Measurements from ENCODE around the gene ERI3.

The ERI3 gene

DNA sequence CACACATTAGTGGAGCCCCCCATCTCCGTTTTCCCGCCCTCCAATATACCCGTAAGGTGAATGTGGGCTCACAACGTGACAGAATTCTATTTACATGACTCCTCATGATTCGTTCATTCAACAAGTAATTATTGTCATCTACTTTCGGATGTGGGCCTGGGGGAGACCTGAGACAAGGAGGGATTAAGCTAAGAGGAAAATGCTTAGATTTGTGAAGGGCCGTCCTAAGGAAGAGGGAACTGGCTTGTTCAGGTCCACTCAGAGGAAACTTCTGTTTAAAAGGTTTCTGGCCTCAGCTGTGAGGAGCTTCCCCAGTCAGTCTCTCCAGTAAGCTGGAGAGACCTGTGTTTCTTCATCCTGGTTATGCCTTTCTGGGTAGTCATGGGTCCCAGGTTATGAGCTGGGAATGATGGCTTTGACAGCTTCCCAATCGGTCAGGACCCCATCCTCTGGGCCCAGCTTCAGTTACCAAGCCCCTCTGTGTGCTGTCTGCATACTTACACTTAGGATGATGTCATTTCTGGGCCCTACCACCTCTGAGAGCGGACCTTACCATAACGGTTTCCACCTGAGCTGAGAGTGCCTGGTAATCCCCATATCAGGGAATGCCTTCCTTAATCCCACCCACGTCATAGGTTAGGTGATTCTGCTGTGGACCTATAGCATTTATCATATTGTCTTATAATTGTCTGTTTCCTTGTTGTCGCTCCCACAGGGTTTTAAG, 687 bp upstream of the ERI3 start:
- H3F3A ChIP-seq (ENCODE audit: insufficient read depth), result no peaks in the 10 kb centered on the region
- peaks cover 24% of the 10 kb centered on the region for H3K79me2 ChIP-seq (ENCODE audit: insufficient read depth, low read length)
- H3K9ac ChIP-seq (ENCODE audit: low read length), result peak overlapping the region; percentile 42
- no peaks in the 10 kb centered on the region for H4K20me1 ChIP-seq (ENCODE audit: low read depth, low read length)
- H3K27ac ChIP-seq (ENCODE audit: low read depth, low read length), result no peak overlapping the region
- peak overlapping the region; percentile 37 for H3K4me3 ChIP-seq (ENCODE audit: insufficient read depth, low read length, poor library complexity, severe bottlenecking)
- H3K4me2 ChIP-seq (ENCODE audit: low read depth, low read length, poor library complexity, severe bottlenecking), result peak overlapping the region; percentile 63
- H3K36me3 ChIP-seq (ENCODE audit: low read length), result no peaks in the 10 kb centered on the region
- TF ChIP-seq EZH2phosphoT487 (conservative IDR thresholded peaks at IDR 0.05; ENCODE audit: low read length), result no peak
- TF ChIP-seq, protein P1, sequence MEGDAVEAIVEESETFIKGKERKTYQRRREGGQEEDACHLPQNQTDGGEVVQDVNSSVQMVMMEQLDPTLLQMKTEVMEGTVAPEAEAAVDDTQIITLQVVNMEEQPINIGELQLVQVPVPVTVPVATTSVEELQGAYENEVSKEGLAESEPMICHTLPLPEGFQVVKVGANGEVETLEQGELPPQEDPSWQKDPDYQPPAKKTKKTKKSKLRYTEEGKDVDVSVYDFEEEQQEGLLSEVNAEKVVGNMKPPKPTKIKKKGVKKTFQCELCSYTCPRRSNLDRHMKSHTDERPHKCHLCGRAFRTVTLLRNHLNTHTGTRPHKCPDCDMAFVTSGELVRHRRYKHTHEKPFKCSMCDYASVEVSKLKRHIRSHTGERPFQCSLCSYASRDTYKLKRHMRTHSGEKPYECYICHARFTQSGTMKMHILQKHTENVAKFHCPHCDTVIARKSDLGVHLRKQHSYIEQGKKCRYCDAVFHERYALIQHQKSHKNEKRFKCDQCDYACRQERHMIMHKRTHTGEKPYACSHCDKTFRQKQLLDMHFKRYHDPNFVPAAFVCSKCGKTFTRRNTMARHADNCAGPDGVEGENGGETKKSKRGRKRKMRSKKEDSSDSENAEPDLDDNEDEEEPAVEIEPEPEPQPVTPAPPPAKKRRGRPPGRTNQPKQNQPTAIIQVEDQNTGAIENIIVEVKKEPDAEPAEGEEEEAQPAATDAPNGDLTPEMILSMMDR (IDR thresholded peaks at IDR 0.05; ENCODE audit: insufficient read depth, low read length, poor library complexity, severe bottlenecking), result no peak
- H3K9me2 ChIP-seq (replicated peaks; ENCODE audit: insufficient read depth, low read length), result no peaks in the 10 kb centered on the region
- H3K27me3 ChIP-seq (ENCODE audit: low read length), result no peaks in the 10 kb centered on the region
- peak overlapping the region; percentile 95 for H2AFZ ChIP-seq (ENCODE audit: low read depth, low read length, severe bottlenecking)
- H3K9me3 ChIP-seq (ENCODE audit: insufficient read depth, low read length), result no peaks in the 10 kb centered on the region

DNA sequence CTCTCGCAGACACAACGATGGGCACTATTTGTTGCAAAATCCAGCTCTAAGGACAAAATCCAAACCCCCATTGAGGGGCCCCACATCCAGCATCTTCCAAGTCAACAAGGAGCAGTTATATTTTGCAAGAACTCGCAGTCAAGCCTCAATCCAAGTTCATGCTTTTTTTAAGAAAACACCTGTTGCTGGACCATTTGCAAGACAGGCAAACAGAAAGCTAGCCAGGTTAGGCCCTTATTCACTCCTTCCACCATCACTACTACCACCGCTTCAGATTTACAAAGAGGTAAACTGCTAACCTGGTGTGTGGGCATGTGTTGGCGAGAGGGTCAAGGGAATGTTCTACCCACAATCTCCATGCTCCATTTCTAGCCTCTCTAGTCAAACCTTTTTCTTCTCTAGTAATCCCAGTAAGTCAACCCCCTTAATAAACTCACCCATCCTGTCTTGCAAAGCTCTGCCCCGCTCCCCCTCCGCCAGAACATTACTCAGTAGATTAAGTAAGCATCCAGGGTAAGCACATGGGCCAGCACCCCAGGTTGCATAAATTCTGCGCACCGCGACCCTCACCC, 703 bp downstream of the ERI3 start:
- Histone ChIP-seq H2AFZ (ENCODE audit: low read depth, low read length, severe bottlenecking) (peak overlapping the region; percentile 14), H3K9me3 (ENCODE audit: insufficient read depth, low read length) (no peaks in the 10 kb centered on the region), H3F3A (ENCODE audit: insufficient read depth) (no peaks in the 10 kb centered on the region), H3K27me3 (ENCODE audit: low read length) (no peaks in the 10 kb centered on the region), H3K4me2 (ENCODE audit: low read depth, low read length, poor library complexity, severe bottlenecking) (peak overlapping the region; percentile 73), H4K20me1 (ENCODE audit: low read depth, low read length) (no peaks in the 10 kb centered on the region), H3K36me3 (ENCODE audit: low read length) (no peaks in the 10 kb centered on the region), H3K9ac (ENCODE audit: low read length) (peak overlapping the region; percentile 67), H3K79me2 (ENCODE audit: insufficient read depth, low read length) (peaks cover 24% of the 10 kb centered on the region), H3K4me3 (ENCODE audit: insufficient read depth, low read length, poor library complexity, severe bottlenecking) (peak overlapping the region; percentile 65), H3K9me2 (replicated peaks; ENCODE audit: insufficient read depth, low read length) (no peaks in the 10 kb centered on the region), H3K27ac (ENCODE audit: low read depth, low read length) (no peak overlapping the region)
- TF ChIP-seq EZH2phosphoT487 (conservative IDR thresholded peaks at IDR 0.05; ENCODE audit: low read length), result no peak
- TF ChIP-seq, protein P1 (IDR thresholded peaks at IDR 0.05; ENCODE audit: insufficient read depth, low read length, poor library complexity, severe bottlenecking), result no peak

DNA sequence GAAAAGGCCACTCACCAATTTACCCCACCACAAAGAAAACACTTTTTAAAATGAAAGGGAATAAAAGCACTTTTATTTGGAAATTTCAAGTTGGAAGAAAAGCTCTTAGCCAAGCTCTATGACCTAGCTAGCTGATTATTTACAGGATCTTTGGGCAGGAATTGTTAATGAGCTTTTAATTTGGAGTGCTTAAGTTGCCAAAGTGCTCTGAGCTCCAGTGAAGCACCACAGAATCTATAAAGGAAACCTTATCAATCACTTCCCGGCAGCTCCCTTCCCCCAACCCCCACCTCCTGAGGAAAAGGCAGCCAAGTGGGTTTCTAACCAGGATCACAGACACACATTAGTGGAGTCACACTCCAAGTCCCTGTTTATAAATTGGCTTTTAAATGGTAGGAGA, 1.5 kb downstream of the ERI3 start:
- Histone ChIP-seq H3K79me2 (ENCODE audit: insufficient read depth, low read length) (peaks cover 24% of the 10 kb centered on the region), H3K9ac (ENCODE audit: low read length) (no peak overlapping the region), H3K27ac (ENCODE audit: low read depth, low read length) (no peak overlapping the region), H3K36me3 (ENCODE audit: low read length) (no peaks in the 10 kb centered on the region), H3K9me3 (ENCODE audit: insufficient read depth, low read length) (no peaks in the 10 kb centered on the region), H3K9me2 (replicated peaks; ENCODE audit: insufficient read depth, low read length) (no peaks in the 10 kb centered on the region), H3K27me3 (ENCODE audit: low read length) (no peaks in the 10 kb centered on the region), H4K20me1 (ENCODE audit: low read depth, low read length) (no peaks in the 10 kb centered on the region), H3K4me3 (ENCODE audit: insufficient read depth, low read length, poor library complexity, severe bottlenecking) (no peak overlapping the region), H3F3A (ENCODE audit: insufficient read depth) (no peaks in the 10 kb centered on the region), H3K4me2 (ENCODE audit: low read depth, low read length, poor library complexity, severe bottlenecking) (peak overlapping the region; percentile 73), H2AFZ (ENCODE audit: low read depth, low read length, severe bottlenecking) (no peak overlapping the region)
- TF ChIP-seq EZH2phosphoT487 (conservative IDR thresholded peaks at IDR 0.05; ENCODE audit: low read length), result no peak

DNA sequence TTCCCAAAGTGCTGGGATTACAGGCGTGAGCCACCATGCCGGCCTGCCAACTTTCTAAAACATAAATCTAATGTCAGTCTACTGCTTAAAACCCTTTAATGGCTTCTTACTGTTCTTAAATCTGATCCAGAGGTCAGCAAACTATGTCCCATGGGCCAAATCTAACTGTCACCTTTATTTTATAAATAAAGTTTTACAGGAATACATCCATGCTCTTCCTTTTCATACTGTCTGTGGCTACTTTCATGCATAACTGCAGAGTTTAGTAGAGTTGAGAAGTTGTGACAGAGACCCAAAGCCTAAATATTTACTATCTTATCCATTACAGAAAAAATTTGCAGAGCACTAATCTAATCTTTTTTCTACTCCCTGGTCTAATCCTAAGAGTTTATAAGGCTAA, 3.8 kb downstream of the ERI3 start:
- Histone ChIP-seq H3K36me3 (ENCODE audit: low read length) (no peaks in the 10 kb centered on the region), H3K9ac (ENCODE audit: low read length) (no peak overlapping the region), H3K79me2 (ENCODE audit: insufficient read depth, low read length) (peaks cover 25% of the 10 kb centered on the region), H3K4me2 (ENCODE audit: low read depth, low read length, poor library complexity, severe bottlenecking) (no peak overlapping the region), H3K27me3 (ENCODE audit: low read length) (no peaks in the 10 kb centered on the region), H4K20me1 (ENCODE audit: low read depth, low read length) (no peaks in the 10 kb centered on the region), H3F3A (ENCODE audit: insufficient read depth) (no peaks in the 10 kb centered on the region), H3K9me2 (replicated peaks; ENCODE audit: insufficient read depth, low read length) (no peaks in the 10 kb centered on the region), H3K27ac (ENCODE audit: low read depth, low read length) (no peak overlapping the region), H2AFZ (ENCODE audit: low read depth, low read length, severe bottlenecking) (no peak overlapping the region), H3K9me3 (ENCODE audit: insufficient read depth, low read length) (no peaks in the 10 kb centered on the region), H3K4me3 (ENCODE audit: insufficient read depth, low read length, poor library complexity, severe bottlenecking) (no peak overlapping the region)
- TF ChIP-seq EZH2phosphoT487 (conservative IDR thresholded peaks at IDR 0.05; ENCODE audit: low read length), result no peak
- TF ChIP-seq, protein P1 (IDR thresholded peaks at IDR 0.05; ENCODE audit: insufficient read depth, low read length, poor library complexity, severe bottlenecking), result no peak

Data from SU-DHL-6 (cell line).